ENCODE data around the gene PC. TPM values are rescaled to one million over a fixed set of nuclear protein-coding genes. Genes with fewer than 3 reads are reported as not detected.

PC gene
- total and polyA plus RNA-seq, 11 donors, result 2.6 to 22.4 (median 13.1) TPM

DNA sequence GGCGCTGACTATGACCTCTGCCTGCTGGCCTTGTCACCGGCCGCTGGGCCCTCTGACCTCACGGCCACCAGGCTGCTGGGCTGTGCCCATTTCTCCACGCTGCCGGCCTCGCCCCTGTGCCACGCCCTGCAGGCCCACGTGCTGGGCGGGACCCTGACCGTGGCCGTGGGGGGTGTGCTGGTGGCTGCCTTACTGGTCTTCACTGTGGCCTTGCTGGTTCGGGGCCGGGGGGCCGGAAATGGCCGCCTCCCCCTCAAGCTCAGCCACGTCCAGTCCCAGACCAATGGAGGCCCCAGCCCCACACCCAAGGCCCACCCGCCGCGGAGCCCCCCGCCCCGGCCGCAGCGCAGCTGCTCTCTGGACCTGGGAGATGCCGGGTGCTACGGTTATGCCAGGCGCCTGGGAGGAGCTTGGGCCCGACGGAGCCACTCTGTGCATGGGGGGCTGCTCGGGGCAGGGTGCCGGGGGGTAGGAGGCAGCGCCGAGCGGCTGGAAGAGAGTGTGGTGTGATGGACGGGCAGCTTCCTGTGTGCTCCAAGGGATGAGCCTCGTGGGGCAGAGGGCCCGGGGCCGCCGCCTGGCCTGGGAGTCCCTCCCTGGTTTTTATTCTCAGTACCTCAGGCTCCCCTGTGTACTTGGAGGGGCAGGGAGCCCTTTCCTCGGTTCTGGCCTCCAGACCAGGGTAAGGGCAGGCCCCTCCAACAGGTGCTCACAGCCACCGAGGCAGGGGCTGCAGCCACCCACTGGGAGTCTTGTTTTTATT lies 98.3 kb downstream of the PC start:
- H3K36me3 ChIP-seq, result peaks cover 0 to 2% (median 0%) of the 10 kb centered on the region in 9 donors
- peaks cover 0 to 13% (median 7%) of the 10 kb centered on the region in 12 donors for H3K4me1 ChIP-seq
- no peaks in the 10 kb centered on the region for H3K9me3 ChIP-seq
- H3K27me3 ChIP-seq, result no peaks in the 10 kb centered on the region
- TF ChIP-seq, protein P1, sequence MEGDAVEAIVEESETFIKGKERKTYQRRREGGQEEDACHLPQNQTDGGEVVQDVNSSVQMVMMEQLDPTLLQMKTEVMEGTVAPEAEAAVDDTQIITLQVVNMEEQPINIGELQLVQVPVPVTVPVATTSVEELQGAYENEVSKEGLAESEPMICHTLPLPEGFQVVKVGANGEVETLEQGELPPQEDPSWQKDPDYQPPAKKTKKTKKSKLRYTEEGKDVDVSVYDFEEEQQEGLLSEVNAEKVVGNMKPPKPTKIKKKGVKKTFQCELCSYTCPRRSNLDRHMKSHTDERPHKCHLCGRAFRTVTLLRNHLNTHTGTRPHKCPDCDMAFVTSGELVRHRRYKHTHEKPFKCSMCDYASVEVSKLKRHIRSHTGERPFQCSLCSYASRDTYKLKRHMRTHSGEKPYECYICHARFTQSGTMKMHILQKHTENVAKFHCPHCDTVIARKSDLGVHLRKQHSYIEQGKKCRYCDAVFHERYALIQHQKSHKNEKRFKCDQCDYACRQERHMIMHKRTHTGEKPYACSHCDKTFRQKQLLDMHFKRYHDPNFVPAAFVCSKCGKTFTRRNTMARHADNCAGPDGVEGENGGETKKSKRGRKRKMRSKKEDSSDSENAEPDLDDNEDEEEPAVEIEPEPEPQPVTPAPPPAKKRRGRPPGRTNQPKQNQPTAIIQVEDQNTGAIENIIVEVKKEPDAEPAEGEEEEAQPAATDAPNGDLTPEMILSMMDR (IDR thresholded peaks at IDR 0.05), result no peak
- no peak for TF ChIP-seq POLR2A (IDR thresholded peaks at IDR 0.05)
- ATAC-seq (no peak), DNase-seq (peak in 2 of 5 donors; percentile 18 to 66)
- intact Hi-C loops (cut with DNase I), result loop anchor here in 2 of 10 donors (5.0 kb wide), 1 partner anchor 97 kb away; the partner anchor contains the start of gene PC (in 2 of the 2)
- no peak overlapping the region for H3K27ac ChIP-seq
- no peak overlapping the region for H3K4me3 ChIP-seq
- 87 to 91% (median 91%) methylated on average over 20 to 41 of the region's 41 CpGs for whole genome bisulfite sequencing, 4 donors

DNA sequence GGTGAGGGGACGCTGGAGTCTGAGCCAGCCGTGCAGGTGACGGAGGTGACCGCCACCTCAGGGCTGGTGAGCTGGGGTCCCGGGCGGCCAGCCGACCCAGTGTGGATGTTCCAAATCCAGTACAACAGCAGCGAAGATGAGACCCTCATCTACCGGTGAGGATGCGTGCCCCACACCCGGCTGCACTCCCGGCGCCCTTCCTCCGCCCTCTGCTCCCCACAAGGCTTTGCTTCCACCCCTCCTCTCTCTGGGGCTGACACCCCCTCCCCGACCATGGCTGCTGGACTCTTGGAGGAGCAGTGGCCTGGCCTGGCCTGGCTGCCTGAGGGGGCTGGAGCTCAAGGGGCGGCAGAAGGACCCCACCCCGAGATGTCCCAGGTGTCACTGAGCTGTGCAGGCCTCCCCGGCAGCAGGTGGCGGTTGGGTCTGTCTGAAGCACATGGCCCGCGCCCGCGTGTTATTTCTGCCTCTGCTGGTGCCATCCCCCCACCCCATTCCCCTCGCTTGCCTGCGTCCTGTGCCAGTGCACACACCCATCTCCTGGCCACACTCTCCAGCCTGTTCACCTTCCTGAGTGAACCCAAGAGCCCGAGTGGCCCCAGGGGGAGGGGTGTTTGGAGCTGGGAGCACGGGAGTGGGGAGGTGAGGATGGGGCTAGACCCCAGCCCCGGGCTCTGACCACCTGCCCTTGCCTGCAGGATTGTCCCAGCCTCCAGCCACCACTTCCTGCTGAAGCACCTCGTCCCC lies 99.1 kb downstream of the PC start:
- Histone ChIP-seq H3K36me3 (peaks cover 0 to 2% (median 0%) of the 10 kb centered on the region in 9 donors), H3K9me3 (no peaks in the 10 kb centered on the region), H3K27me3 (no peaks in the 10 kb centered on the region), H3K4me1 (peaks cover 0 to 13% (median 7%) of the 10 kb centered on the region in 12 donors), H3K4me3 (no peak overlapping the region), H3K27ac (no peak overlapping the region)
- no peak for TF ChIP-seq POLR2A (IDR thresholded peaks at IDR 0.05)
- TF ChIP-seq, protein P1 (IDR thresholded peaks at IDR 0.05), result no peak
- 84 to 93% (median 89%) methylated on average over 13 to 29 of the region's 29 CpGs for WGBS, 4 donors
- peak in 2 of 5 donors; percentile 24 to 68 for DNase-seq
- no peak for ATAC-seq
- intact Hi-C loops (cut with DNase I), result loop anchor here in 2 of 10 donors (5.0 kb wide), 1 partner anchor 98 kb away; the partner anchor contains the start of gene PC (in 2 of the 2)

GRCh38 chr11:66858186-66858938 lies 99.8 kb downstream of the PC start:
- Histone ChIP-seq H3K36me3 (peaks cover 0 to 2% (median 0%) of the 10 kb centered on the region in 9 donors), H3K4me3 (no peak overlapping the region), H3K4me1 (peaks cover 0 to 13% (median 7%) of the 10 kb centered on the region in 12 donors), H3K27ac (no peak overlapping the region), H3K27me3 (no peaks in the 10 kb centered on the region), H3K9me3 (no peaks in the 10 kb centered on the region)
- TF ChIP-seq, protein P1 (IDR thresholded peaks at IDR 0.05), result no peak
- TF ChIP-seq POLR2A (IDR thresholded peaks at IDR 0.05), result no peak
- DNase-seq (peak in 2 of 5 donors; percentile 32 to 61), ATAC-seq (no peak)
- WGBS, 4 donors, result 96 to 97% (median 96%) methylated on average over 37 to 62 of the region's 62 CpGs
- intact Hi-C loops (cut with DNase I), result loop anchor here in 2 of 10 donors (5.0 kb wide), 1 partner anchor 99 kb away; the partner anchor contains the start of gene PC (in 2 of the 2)

Data from heart left ventricle (tissue), 16 donors.